ENCODE data around the gene FAM114A1.
"Not testable (repeated sequence)": the region's sequence is repeated elsewhere in the genome, so short reads cannot be mapped to it uniquely, and the experiment has no call there.

FAM114A1 gene

DNA sequence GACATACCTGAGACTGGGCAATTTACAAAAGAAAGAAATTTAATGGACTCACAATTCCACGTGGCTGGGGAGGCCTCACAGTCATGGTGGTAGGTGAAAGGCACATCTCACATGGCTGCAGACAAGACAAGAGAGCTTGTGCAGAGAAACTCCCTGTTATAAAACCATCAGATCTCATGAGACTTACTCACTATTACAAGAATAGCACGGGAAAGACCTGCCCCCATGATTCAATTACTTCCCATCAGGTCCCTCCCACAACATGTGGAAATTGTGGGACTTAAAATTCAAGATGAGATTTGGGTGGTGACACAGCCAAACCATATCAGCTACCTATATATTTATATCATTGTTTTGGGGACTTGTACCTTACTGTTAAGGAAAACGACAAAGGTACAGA is 74.3 kb downstream of the FAM114A1 start:
- not testable (repeated sequence) for DNase-seq

DNA sequence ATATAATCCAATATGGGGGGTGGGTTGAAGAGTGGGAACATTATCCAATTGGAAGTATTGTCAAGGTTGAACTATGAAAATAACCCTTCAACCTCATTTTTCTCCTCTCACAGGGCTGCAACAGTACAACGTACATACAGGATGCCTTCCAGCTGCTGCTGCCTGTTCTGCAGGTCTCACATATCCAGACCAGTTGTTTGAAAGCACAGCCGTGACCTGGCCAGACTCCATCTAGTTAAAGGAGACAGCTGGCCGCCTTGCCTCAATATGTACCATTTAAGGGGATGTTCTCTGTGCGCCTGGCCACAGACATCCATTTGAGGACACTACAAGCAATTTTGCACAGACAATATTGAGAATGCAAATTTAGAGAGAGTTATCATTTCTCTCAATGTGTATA is 75.7 kb downstream of the FAM114A1 start:
- DNase-seq = no peak

DNA sequence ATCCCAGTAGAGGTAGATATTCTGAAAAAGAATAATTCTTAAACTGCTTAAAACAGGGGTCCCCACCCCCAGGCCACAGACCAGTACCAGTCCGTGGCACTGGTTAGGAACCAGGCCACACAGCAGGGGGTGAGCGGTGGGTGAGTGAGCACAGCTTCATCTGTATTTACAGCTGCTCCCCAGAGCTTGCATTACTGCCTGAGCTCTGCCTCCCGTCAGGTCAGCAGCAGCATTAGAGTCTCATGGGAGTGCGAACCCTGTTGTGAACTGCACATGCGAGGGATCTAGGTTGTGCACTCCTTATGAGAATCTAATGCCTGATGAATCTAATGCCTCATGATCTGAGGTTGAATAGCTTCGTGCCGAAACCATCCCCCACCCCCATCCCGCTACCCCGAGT is 76.8 kb downstream of the FAM114A1 start:
- no peak for DNase-seq

DNA sequence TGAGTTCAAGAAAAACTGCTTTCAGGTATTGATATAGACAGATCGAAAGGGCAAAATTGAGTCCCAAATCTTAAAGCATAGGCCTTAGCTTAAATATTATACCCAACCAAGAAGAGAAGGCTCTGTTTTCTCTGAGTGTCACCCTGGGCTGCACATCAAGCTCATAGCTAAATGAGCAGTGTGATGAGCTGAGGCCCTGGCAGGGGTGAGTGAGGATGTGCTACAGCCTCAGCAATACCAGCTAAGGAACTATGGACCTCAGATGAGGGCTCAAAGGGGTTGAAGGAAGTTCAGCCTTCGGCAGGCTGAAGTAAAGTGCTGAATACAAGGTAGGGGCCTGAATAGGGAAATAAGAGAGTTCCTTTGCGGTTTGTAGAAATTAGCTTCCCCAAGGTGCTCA is 79.3 kb downstream of the FAM114A1 start:
- no peak for DNase-seq

DNA sequence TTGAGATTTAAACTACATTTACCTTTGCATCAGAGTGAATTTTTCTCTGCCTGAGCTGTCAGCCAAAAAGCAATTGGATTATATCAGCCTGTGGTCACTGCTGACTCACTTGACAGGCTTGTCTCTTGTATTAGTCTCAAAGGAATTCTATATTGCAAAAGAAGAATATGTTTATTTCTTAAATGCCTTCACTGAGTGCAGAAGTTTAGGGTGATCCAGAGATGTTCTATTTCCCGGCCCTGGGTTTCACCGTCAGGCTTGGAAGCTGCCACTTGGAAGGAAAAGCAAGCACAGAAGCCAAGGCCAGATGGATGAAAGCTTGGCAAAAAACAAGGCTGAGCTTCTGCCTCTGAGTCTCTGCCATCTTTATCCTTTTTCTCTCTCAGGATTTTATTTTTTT is 80.9 kb downstream of the FAM114A1 start:
- DNase-seq = no peak

DNA sequence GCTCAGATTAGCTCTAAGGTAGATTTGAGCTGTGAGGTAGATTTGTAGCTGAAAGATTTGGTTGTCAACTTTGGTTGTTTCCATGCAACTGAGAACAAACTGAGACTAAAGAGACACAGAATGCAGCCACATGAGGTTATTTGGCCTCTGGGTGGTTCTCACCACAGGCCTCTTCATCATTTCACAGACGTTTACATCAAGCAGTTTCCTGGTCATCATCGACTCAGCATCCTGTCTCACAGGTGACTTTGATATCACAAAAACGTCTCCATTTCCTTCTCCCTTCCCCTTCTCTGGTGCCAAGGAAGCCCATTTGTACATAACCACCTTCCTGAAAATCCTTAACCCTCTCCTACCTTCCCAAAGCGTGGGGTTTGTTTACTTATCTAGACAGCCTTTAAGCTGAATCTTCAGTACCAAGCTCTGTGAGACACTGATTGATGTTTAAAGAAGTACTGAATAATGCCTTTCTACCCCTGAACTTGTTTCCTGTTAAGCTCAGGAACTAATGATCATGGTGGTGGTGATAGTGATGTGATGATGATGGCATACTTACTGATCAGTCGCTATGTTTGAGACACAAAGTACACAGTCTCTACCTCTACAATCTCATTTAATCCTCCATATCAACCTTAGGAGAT is 81.9 kb downstream of the FAM114A1 start:
- DNase-seq = no peak

DNA sequence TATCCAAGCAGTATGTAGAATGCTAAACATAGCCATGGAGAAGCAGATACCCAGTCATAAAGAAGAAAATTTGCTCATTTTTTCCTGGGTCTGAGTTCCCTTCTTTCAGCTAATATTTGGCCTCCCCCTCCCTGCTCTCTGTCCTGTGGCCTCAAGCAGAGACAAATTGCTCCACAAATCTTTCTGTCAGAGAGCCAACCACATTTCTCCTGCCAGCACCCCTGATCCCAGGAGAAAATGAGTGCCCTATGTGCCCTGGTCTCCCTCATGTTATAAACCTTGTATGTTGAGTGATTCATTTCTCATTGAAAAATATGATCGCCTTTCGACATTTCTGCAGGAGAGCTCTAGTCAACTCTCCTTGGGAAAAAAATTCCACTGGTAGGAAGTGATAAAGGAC is 82.6 kb downstream of the FAM114A1 start:
- DNase-seq = no peak

DNA sequence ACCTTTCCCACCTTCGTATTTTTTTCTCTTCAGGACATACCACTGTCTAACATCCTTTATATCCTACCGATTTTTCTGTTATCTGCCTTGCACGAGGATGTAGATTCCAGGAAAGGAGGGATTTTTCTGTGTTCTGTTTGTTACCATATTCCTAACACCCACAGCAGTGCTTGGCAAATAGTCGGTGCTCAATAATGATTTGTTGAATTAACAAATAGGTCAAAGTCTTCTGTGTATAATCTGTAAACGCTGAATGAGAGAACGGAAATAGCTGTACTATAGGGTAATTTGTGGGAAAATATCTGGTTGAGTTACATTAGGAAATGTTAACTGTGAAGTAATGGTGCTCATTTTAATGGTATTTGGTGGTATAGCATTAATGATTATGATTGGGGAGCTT is 83.1 kb downstream of the FAM114A1 start:
- DNase-seq = no peak

DNA sequence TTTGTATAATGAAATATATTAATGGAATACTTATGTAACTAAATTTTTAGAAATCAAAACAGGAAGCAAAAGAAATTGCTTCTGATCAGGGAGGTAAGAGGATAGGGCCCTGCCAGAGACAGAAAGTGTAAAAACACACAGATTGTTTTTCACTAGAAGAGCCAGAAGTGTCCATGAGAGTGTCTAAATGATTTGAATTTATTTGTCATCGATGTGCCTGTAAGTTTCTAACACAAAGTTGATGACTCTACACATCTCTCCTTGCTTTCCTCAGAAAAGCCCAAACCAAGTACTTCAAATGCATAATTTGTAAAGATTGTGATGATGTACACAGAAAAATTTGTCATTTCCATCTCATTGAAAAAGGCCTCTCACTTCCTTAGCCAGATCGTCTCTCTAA is 84.0 kb downstream of the FAM114A1 start:
- DNase-seq = no peak

DNA sequence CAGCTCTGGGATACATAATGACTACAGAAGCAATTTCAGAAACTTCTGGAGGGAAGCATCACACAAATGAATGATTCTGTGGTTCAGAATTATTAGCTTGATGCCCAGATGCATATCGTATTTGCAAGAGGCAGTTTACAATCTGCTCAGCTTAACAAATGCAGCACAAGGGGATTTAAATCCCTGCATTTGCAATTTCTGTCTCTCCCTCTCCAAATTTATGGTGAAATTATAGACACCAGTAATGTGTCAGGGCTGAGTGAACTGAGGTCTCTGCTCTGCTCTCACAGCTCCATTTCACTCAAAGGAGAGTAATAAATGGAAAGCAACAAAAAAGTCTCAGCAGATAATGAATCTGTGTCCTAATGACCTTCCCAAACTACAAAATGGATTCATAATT is 84.4 kb downstream of the FAM114A1 start:
- DNase-seq = no peak

DNA sequence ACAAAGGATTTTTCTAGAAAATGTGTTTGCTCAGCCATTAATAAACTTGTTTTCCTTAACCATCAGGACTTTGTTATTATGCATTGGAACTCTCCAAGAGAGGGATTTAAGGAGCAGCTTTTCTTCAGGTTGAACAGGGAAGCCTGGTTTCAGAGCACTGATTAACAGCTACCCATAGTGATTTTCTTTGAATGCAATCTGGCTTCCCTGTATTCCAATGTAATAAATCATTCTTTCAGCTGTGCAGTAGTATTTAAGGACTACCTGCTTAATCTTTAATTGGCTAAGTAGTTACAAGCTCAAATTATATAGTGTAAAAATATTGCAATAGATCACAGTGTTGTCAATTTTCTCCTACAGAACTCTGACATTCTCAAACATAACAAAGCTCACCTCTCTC is 87.1 kb downstream of the FAM114A1 start:
- no peak for DNase-seq

DNA sequence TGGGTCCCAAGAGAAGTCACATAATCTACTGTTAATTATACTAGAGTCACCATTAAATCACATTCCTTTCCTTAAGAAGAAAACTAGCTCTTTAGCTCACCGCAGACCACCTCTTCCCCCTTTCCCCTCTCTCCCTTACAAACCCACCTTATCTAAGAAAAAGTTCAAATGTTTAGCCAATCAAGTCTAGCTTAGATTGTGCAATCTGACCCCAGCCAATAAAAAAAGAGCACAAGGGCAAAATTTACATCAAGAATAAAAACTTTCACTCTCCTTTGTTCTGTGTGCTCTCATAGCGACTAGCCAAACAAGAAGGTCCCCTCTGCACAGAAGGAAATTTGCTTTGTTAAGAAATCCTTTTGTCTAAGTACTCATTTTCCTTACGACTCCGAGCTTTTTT is 88.4 kb downstream of the FAM114A1 start:
- DNase-seq = no peak

DNA sequence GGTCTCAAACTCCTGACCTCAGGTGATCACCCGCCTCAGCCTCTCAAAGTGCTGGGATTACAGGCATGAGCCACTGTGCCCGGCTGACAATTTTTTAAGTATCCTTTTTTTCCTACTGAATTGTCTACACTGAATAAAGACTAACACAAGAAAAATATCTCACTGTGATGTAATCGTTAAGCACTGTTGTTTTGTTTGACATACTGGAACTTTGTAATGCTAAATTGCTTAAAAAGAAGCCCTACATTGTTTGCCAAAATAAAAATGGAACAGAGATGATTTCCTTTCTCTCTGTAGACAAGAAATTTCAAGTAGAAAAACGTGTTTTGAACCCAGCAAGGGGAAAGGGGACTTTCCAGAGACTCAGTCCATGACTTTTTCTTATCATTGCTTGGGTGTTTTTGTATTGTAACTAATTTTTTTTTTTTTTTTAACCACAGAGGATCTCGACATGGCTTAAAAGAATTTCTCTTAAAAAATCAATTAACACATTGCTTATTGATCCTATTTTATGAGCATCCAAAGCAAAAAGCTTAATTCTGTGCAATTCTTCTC is 89.7 kb downstream of the FAM114A1 start:
- DNase-seq = no peak

DNA sequence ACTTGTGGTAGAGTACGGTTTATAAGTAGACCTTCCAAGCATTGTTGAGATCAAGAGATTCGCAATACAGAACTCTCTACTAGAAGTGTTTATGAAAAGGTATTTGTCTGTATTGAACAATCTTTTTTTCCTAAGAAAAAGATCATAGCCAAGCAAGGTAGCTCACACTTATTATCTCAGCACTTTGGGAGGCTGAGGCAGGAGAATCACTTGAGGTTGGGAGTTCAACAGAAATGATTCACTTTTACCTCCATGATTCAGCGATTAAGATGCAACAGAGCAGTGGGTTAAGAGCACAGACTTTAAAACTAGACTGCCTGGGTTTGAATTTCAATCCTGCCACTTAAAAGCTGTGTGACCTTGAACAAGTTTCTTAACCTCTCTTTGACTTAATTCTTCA is 90.3 kb downstream of the FAM114A1 start:
- DNase-seq = no peak

DNA sequence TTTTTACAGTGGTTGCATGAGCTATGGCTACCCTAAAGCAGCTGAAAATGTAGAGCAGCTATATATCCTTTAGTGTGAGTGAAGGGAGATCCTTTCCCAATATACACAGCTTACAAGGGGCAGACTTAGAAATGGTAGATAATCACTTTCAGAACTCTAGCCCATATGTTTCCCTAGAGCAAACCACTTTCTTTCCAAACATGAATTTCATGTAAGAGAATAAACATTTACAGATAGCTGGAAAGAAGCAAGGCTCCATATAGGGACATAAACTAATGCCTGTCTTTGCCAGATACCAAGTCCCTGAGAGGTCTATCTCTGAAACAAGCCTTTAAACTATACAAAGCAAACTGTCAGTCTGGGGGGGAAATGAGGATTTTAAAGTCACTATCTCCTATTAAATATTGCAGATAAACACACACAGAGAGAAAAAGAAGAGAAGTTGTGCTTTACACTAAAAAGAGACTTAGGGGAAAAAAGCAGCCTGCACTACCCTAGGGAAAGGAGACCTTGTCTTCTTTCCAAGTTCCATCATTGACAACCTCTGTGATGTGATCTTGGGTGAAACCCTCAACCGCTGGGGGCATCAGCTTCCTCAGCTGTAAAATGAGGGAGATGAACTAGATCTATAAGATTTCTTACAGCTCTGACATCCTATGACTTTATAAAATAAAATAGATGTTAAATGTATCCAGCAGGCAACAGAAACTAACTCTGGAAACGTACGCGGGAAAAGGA is 91.0 kb downstream of the FAM114A1 start:
- no peak for DNase-seq

DNA sequence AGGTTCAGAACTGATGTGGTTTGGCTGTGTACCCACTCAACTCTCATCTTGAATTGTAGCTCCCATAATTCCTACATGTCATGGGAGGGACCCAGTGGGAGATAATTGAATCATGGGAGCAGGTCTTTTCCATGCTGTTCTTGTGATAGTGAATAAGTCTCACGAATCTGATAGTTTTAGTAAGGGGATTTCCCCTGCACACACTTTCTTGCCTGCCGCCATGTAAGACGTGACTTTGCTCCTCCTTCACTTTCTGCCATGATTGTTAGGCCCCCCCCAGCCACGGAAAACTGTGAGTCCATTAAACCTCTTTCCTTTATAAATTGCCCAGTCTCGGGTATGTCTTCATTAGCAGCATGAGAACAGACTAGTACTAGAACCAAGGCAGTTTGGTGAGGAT is 91.6 kb downstream of the FAM114A1 start:
- not testable (repeated sequence) for DNase-seq

DNA sequence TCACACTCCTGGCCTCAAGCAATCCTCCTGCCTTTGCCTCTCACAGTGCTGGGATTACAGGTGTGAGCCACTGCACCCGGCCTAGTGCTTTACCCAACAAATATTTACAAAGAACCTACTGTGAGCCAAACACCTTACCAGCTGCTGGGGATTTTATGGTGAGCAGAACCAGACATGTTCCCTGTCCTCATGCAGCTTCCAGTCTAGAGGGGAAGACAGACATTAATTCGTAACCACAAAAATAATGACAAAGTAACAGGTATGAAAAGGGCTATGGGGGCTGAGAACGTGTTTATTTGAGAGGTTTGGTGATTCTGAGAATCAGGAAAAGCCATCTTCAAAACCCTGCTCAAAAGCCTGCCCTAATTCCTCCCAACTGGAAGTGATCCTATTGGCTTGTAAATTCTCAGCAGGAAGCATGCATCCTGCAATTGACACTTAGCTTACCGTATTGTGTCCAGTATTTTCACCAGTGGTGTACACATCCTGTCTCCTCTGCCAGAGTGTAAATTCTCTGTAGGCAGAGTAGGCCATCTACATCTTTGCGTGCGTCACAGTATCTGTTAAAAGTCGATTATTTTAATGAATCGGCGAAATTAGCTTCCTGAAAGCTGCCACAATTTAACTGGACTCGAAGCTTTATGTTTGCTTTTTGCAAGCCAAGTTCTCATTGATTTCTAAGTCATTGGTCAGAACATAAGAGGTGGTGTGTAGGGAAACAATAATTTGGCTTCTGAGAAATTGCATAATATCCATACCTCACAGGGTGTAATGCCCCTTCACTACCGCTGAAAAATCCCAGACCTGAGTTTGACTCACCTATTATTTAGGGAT is 97.6 kb downstream of the FAM114A1 start:
- DNase-seq = no peak

DNA sequence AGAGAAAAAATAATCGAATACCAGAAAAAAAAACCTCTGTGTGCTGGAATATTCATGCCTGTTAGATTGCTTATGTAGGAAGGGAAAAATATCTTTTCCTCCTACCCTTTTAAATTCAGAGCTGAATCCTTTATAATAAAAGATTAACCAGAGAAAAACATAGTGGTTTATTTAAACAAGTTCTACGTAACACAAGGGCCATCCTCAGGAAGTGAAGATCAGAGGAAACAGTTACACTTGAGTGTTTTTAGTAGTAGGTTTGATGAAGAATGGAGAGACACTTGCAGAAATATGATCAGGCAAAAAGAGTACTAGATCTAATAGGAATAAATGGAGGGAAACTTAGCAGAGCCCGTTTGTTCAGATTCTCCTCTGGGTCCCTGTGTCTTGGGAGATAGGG is 98.3 kb downstream of the FAM114A1 start:
- no peak for DNase-seq

DNA sequence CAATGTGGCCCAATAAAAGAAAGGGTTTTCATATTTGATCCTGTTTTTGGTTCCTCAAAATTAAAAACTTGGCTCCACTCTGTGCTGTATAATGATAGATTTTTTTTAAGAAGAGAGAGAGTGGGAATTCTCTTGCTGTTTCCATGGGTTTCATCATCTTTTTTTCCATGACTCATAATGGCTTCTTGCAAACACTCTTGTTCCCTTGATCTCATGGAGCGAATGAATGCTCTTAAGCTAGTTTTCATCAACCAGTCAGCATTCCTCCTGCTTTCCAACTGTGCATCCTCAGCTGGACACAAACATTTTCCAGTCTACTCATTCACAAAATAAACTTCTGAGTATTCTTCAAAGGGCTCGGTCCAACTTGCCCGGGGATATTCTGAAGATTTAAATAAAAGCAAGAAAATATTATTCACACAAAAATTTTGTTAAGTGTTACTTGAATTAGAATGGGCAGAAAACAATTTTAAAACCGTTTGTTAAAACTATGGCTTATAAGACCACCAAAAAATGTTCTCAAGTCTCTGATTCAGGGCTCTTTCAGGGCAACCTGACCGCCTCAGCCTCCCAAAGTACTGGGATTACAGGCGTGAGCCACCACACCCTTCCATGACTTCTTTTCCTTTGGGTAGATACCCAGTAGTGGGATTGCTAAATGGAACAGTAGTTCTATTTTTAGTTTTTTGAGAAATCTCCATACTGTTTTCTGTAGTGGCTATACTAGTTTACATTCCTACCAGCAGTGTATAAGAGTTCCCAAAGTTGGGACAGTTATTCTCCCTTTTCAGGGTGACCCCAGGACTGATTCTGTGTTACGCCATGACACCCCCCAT is 99.9 kb downstream of the FAM114A1 start:
- no peak for DNase-seq

DNA sequence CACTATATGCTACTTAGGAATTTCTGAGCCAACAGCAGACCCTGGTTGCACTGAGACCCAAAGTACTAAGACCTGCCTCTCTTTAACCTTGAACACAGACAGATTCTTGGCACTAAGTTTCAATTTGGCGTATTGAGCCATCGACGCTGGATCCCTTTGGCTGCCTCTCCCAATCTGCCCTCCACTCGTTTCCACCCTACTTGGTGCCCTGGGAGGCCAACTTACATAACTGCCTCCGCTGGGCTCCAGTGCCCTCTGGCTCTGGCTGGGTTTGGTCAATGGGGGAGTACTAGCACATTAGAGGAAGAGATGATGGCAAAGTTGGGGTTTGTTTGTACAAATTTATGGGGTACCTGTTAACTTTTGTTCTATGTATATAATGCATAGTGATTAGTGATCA is 101.1 kb downstream of the FAM114A1 start:
- DNase-seq = no peak

DNA sequence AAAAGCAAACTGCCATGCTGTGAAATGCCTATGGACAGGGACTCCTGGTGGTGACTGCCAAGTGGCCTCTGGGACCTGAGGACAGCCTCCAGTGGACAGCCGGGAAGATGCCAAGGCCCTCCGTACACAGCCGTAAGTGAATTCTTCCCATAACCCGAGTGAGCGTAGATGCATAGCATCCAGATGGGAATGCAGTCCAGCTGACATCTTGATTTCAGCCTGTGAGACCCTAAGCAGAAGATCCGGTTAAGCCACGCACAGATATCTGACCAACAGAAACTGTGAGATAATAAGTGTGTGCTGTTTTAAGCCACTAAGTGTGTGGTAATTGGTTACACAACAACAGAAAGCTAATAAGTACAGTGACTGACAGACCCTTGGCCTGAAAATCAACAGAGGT is 108.7 kb downstream of the FAM114A1 start:
- DNase-seq = no peak

DNA sequence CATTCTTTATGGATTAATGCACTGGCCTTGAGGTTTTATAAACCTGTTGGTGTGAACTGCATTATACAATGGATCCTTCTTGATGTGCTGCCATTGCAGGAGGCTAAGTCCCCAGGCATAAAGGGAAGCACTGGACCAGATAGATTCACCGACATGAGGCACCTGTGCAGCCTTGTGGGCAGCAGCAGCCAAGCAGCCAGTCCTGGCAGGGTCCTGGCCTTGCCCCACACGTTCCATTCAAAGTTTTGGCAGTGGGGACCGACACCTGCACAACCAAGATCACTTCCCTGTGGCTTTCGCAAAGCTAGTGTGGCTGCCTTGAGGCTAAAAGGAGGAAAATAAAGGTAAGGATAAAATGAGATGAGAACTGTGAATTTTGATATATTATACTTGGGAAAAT is 111.5 kb downstream of the FAM114A1 start:
- DNase-seq = no peak

All from DMS79 (cell line).